ENCODE data around the gene CCDC167. TPM values are rescaled to one million over a fixed set of nuclear protein-coding genes. Genes with fewer than 3 reads are reported as not detected.
"Not testable (repeated sequence)": the region's sequence is repeated elsewhere in the genome, so short reads cannot be mapped to it uniquely, and the experiment has no call there.

CCDC167 gene
- total RNA-seq, 4 donors from 2014 or later, result 24.7 to 40.3 (median 26.6) TPM; not detected in 1

- intact Hi-C loops (cut with DNase I), result no loop called here
- H3K27ac ChIP-seq, result no peak overlapping the region
- H3K4me3 ChIP-seq (replicated peaks in 1 of 3), result no peak overlapping the region
- no peaks in the 10 kb centered on the region for H3K27me3 ChIP-seq
- H3K9me3 ChIP-seq, result no peaks in the 10 kb centered on the region
- no peak for TF ChIP-seq CTCF (IDR thresholded peaks at IDR 0.05)
- no peak for TF ChIP-seq POLR2A (IDR thresholded peaks at IDR 0.05)
- WGBS, 2 donors, result 91 to 92% methylated on average over 8 of the region's 8 CpGs
- DNase-seq, result no peak
- H3K4me1 ChIP-seq, result no peaks in the 10 kb centered on the region
- H3K36me3 ChIP-seq, result peaks cover 34 to 55% of the 10 kb centered on the region in 2 donors
These were observed 45.1 kb downstream of the CCDC167 start for GRCh38 chr6:37454420-37455140.

- Histone ChIP-seq H3K9me3 (no peaks in the 10 kb centered on the region), H3K27me3 (no peaks in the 10 kb centered on the region), H3K4me3 (replicated peaks in 1 of 3) (no peak overlapping the region), H3K36me3 (peaks cover 33 to 47% of the 10 kb centered on the region in 2 donors), H3K4me1 (no peaks in the 10 kb centered on the region), H3K27ac (no peak overlapping the region)
- DNase-seq, result no peak
- intact Hi-C loops (cut with DNase I), result no loop called here
- no peak for TF ChIP-seq CTCF (IDR thresholded peaks at IDR 0.05)
- no peak for TF ChIP-seq POLR2A (IDR thresholded peaks at IDR 0.05)
- whole genome bisulfite sequencing, 2 donors, result 82 to 89% methylated on average over 3 of the region's 3 CpGs
These were observed 47.2 kb downstream of the CCDC167 start for GRCh38 chr6:37452522-37452921.

GRCh38 chr6:37451441-37452193 is 48.1 kb downstream of the CCDC167 start:
- no peaks in the 10 kb centered on the region for H3K9me3 ChIP-seq
- H3K36me3 ChIP-seq, result peaks cover 42 to 55% of the 10 kb centered on the region in 2 donors
- H3K4me1 ChIP-seq, result no peaks in the 10 kb centered on the region
- intact Hi-C loops (cut with DNase I), result no loop called here
- DNase-seq, result no peak
- no peaks in the 10 kb centered on the region for H3K27me3 ChIP-seq
- no peak for TF ChIP-seq POLR2A (IDR thresholded peaks at IDR 0.05)
- TF ChIP-seq CTCF (IDR thresholded peaks at IDR 0.05), result no peak
- 79 to 81% methylated on average over 2 of the region's 2 CpGs for WGBS, 2 donors
- H3K4me3 ChIP-seq (replicated peaks in 1 of 3), result no peak overlapping the region
- H3K27ac ChIP-seq, result no peak overlapping the region

- H3K9me3 ChIP-seq, result no peaks in the 10 kb centered on the region
- no peaks in the 10 kb centered on the region for H3K27me3 ChIP-seq
- 95 to 96% methylated on average over 4 of the region's 4 CpGs for WGBS, 2 donors
- no peak for DNase-seq
- H3K4me3 ChIP-seq (replicated peaks in 1 of 3), result no peak overlapping the region
- H3K4me1 ChIP-seq, result no peaks in the 10 kb centered on the region
- no peak overlapping the region for H3K27ac ChIP-seq
- TF ChIP-seq POLR2A (IDR thresholded peaks at IDR 0.05) (no peak), CTCF (IDR thresholded peaks at IDR 0.05) (no peak)
- intact Hi-C loops (cut with DNase I), result no loop called here
- H3K36me3 ChIP-seq, result peaks cover 50 to 57% of the 10 kb centered on the region in 2 donors
These were observed 49.7 kb downstream of the CCDC167 start for GRCh38 chr6:37449984-37450383.

GRCh38 chr6:37443216-37443542 is 56.5 kb downstream of the CCDC167 start:
- peak overlapping the region in 1 of 3 donors; percentile 11 for H3K27ac ChIP-seq
- peaks cover 28 to 38% of the 10 kb centered on the region in 2 donors for H3K36me3 ChIP-seq
- H3K27me3 ChIP-seq; H3K4me1 ChIP-seq; DNase-seq; H3K4me3 ChIP-seq (replicated peaks in 1 of 3); H3K9me3 ChIP-seq; intact Hi-C loops (cut with DNase I): not testable (repeated sequence)
- WGBS, 2 donors, result 93% methylated on average over 5 of the region's 5 CpGs
